ENCODE results near the gene SCFD2. TPM values are rescaled to one million over a fixed set of nuclear protein-coding genes. Genes with fewer than 3 reads are reported as not detected.
"Not testable (repeated sequence)": the region's sequence is repeated elsewhere in the genome, so short reads cannot be mapped to it uniquely, and the experiment has no call there.

The SCFD2 gene
- total RNA-seq, 2 experiments from 2014 or later: 21.6 to 22.5 TPM

GRCh38 chr4:53307210-53307609 is 58.7 kb downstream of the SCFD2 start:
- H3K27me3 Mint-ChIP-seq: no peaks in the 10 kb centered on the region
- no peak for DNase-seq
- CTCF ChIA-PET: interaction anchor here (0.6 kb wide), 1 partner anchor 267 kb away, joined by 3 read pairs; no protein-coding TSS in a partner anchor
- no peak overlapping the region for H3K4me3 Mint-ChIP-seq
- H3K9me3 Mint-ChIP-seq (ENCODE audit: low read depth): peaks cover 20% of the 10 kb centered on the region
- intact Hi-C loops (cut with DNase I, micrococcal nuclease): no loop called here
- ATAC-seq: no peak
- peaks cover 19% of the 10 kb centered on the region for H3K4me1 Mint-ChIP-seq
- H3K27ac Mint-ChIP-seq: no peak overlapping the region
- peaks cover 70% of the 10 kb centered on the region for H3K36me3 Mint-ChIP-seq (ENCODE audit: low read depth)
- POLR2A ChIA-PET: no interaction called here

GRCh38 chr4:53306729-53307128 is 59.1 kb downstream of the SCFD2 start:
- H3K9me3 Mint-ChIP-seq (ENCODE audit: low read depth): peaks cover 20% of the 10 kb centered on the region
- intact Hi-C loops (cut with DNase I, micrococcal nuclease): no loop called here
- H3K27me3 Mint-ChIP-seq: no peaks in the 10 kb centered on the region
- DNase-seq (no peak), ATAC-seq (no peak)
- ChIA-PET CTCF (interaction anchor here (0.6 kb wide), 1 partner anchor 266 kb away, joined by 3 read pairs; no protein-coding TSS in a partner anchor), POLR2A (no interaction called here)
- H3K36me3 Mint-ChIP-seq (ENCODE audit: low read depth): peaks cover 65% of the 10 kb centered on the region
- H3K4me3 Mint-ChIP-seq: no peak overlapping the region
- H3K4me1 Mint-ChIP-seq: peaks cover 19% of the 10 kb centered on the region
- H3K27ac Mint-ChIP-seq: no peak overlapping the region

GRCh38 chr4:53292209-53292608 is 73.7 kb downstream of the SCFD2 start:
- H3K27ac Mint-ChIP-seq; H3K4me3 Mint-ChIP-seq; H3K27me3 Mint-ChIP-seq; intact Hi-C loops (cut with DNase I, micrococcal nuclease); H3K4me1 Mint-ChIP-seq; ATAC-seq; POLR2A ChIA-PET; CTCF ChIA-PET; DNase-seq: not testable (repeated sequence)
- Mint-ChIP-seq H3K36me3 (ENCODE audit: low read depth) (peaks cover 41% of the 10 kb centered on the region), H3K9me3 (ENCODE audit: low read depth) (peaks cover 47% of the 10 kb centered on the region)

DNA sequence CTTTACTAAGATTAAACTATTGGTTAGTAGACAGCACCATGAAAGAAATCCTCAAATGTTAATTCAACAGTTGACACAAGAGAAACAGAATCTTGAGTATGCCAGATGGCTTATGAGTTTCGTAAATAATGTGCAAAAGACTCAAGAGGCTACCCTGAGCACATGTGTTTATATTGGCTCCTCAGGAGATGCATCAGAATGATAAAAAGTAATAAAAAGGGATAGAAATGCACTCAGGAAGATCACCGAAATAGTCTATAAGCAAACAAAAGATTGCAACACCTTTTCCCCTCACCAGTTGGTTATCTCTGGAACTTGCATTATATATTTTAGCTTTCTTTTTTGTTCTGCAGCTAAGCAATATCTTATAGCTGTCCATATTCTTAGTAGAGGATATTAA is 84.4 kb downstream of the SCFD2 start:
- Mint-ChIP-seq H3K9me3 (ENCODE audit: low read depth) (peaks cover 6% of the 10 kb centered on the region), H3K4me3 (no peak overlapping the region), H3K27me3 (no peaks in the 10 kb centered on the region), H3K4me1 (no peaks in the 10 kb centered on the region), H3K36me3 (ENCODE audit: low read depth) (peaks cover 22% of the 10 kb centered on the region), H3K27ac (no peak overlapping the region)
- intact Hi-C loops (cut with DNase I, micrococcal nuclease): no loop called here
- ChIA-PET POLR2A (interaction anchor here (0.6 kb wide), 1 partner anchor 136 kb away, joined by 3 read pairs; no protein-coding TSS in a partner anchor), CTCF (no interaction called here)
- ATAC-seq (no peak), DNase-seq (no peak)

DNA sequence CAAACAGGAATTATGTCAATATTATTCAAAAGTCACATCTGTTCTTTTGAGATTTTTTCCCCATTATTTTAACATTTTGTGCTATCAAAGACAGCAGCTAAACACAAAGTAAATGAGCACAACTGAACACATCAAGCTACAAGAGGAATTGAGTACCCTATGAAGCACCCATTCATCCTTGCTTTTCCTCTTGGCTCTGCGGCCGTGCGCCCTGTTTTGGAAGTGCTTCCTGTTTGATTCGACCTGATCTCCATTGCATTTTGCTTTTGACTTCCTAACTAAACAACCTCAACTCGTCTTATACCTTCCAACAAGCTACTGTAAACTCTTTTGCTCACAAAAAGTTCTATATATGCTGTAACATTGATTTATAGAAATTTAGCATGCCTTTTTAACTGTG is 85.0 kb downstream of the SCFD2 start:
- Mint-ChIP-seq H3K9me3 (ENCODE audit: low read depth) (peaks cover 6% of the 10 kb centered on the region), H3K4me3 (no peak overlapping the region), H3K27me3 (no peaks in the 10 kb centered on the region), H3K4me1 (no peaks in the 10 kb centered on the region), H3K36me3 (ENCODE audit: low read depth) (peaks cover 19% of the 10 kb centered on the region), H3K27ac (no peak overlapping the region)
- ATAC-seq (no peak), DNase-seq (no peak)
- ChIA-PET CTCF (no interaction called here), POLR2A (no interaction called here)
- intact Hi-C loops (cut with DNase I, micrococcal nuclease): no loop called here

DNA sequence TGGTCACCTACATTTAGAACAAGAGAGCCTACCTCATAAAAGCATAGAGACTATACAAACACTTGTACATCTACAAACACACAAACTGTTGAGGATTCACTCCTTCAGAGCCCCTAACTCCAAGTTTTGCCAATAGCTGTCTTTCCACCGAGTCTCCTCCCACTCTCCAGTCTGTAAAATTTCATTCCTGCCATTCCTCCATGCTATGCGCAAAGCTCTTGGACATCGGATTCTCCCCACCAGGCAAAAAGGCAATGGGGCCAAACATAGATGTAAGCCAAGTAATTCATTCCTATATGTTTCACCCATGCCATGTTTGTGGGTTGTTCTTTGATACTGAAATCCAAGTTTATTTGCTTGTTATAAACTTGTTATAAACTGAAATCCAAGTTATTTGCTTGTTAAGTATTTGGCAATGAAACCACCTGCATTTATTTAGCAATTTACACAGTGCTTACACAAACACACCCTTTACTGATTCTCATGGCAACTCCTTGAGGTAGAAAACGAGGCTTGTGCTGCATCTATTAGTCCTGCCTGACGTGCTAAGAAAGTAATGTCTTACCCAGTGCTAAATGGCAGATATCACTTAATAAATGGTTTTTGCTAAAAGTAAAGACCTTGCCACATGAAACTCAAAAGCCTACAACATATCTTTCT is 91.1 kb downstream of the SCFD2 start:
- DNase-seq (no peak), ATAC-seq (no peak)
- H3K36me3 Mint-ChIP-seq (ENCODE audit: low read depth): peaks cover 34% of the 10 kb centered on the region
- POLR2A ChIA-PET: no interaction called here
- H3K27ac Mint-ChIP-seq: no peak overlapping the region
- CTCF ChIA-PET: no interaction called here
- H3K27me3 Mint-ChIP-seq: no peaks in the 10 kb centered on the region
- intact Hi-C loops (cut with DNase I, micrococcal nuclease): no loop called here
- no peaks in the 10 kb centered on the region for H3K4me1 Mint-ChIP-seq
- no peak overlapping the region for H3K4me3 Mint-ChIP-seq
- peaks cover 6% of the 10 kb centered on the region for H3K9me3 Mint-ChIP-seq (ENCODE audit: low read depth)

DNA sequence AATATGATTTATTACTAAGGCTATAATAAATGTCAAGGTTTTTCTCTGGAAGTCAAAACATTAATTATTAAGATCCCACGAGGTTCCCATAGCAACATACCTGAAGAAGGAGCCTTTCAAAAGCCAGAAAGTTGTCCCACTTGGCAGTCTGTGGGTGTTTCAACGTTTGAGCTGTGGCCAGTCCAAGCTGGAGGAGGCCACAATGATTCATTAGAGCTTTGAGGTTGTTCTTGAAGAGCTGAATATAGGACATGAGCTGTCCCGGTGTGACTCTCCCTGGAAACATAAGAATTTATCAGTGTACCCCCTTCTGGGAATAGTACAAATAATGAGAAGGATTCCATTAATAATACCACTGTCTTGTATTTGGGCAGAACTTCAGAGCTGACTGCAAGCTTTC is 92.1 kb downstream of the SCFD2 start:
- Mint-ChIP-seq H3K36me3 (ENCODE audit: low read depth) (peaks cover 31% of the 10 kb centered on the region), H3K27me3 (no peaks in the 10 kb centered on the region), H3K27ac (no peak overlapping the region), H3K4me1 (no peaks in the 10 kb centered on the region), H3K4me3 (no peak overlapping the region), H3K9me3 (ENCODE audit: low read depth) (peaks cover 3% of the 10 kb centered on the region)
- ATAC-seq (no peak), DNase-seq (no peak)
- ChIA-PET POLR2A (no interaction called here), CTCF (no interaction called here)
- intact Hi-C loops (cut with DNase I, micrococcal nuclease): no loop called here

GRCh38 chr4:53267026-53267425 is 98.8 kb downstream of the SCFD2 start:
- no peak for DNase-seq
- Mint-ChIP-seq H3K27ac (no peak overlapping the region), H3K4me1 (no peaks in the 10 kb centered on the region), H3K27me3 (no peaks in the 10 kb centered on the region), H3K9me3 (ENCODE audit: low read depth) (peaks cover 7% of the 10 kb centered on the region), H3K36me3 (ENCODE audit: low read depth) (peaks cover 41% of the 10 kb centered on the region), H3K4me3 (no peak overlapping the region)
- intact Hi-C loops (cut with DNase I, micrococcal nuclease): no loop called here
- ATAC-seq: no peak
- CTCF ChIA-PET: no interaction called here
- POLR2A ChIA-PET: no interaction called here

GRCh38 chr4:53255986-53256385 is 109.9 kb downstream of the SCFD2 start:
- peaks cover 26% of the 10 kb centered on the region for H3K9me3 Mint-ChIP-seq (ENCODE audit: low read depth)
- ATAC-seq; CTCF ChIA-PET; DNase-seq; H3K4me1 Mint-ChIP-seq; intact Hi-C loops (cut with DNase I, micrococcal nuclease); H3K27me3 Mint-ChIP-seq; H3K4me3 Mint-ChIP-seq; POLR2A ChIA-PET; H3K27ac Mint-ChIP-seq: not testable (repeated sequence)
- H3K36me3 Mint-ChIP-seq (ENCODE audit: low read depth): peaks cover 24% of the 10 kb centered on the region

- H3K4me1 Mint-ChIP-seq: peaks cover 2% of the 10 kb centered on the region
- DNase-seq (no peak), ATAC-seq (no peak)
- ChIA-PET POLR2A (no interaction called here), CTCF (interaction anchor here (0.6 kb wide), 1 partner anchor 1371 kb away, joined by 4 read pairs; no protein-coding TSS in a partner anchor)
- intact Hi-C loops (cut with DNase I, micrococcal nuclease): no loop called here
- H3K27ac Mint-ChIP-seq: no peak overlapping the region
- H3K9me3 Mint-ChIP-seq (ENCODE audit: low read depth): peaks cover 19% of the 10 kb centered on the region
- no peak overlapping the region for H3K4me3 Mint-ChIP-seq
- H3K36me3 Mint-ChIP-seq (ENCODE audit: low read depth): peaks cover 46% of the 10 kb centered on the region
- H3K27me3 Mint-ChIP-seq: no peaks in the 10 kb centered on the region
Measured at GRCh38 chr4:53240573-53240972, 125.3 kb downstream of the SCFD2 start.

DNA sequence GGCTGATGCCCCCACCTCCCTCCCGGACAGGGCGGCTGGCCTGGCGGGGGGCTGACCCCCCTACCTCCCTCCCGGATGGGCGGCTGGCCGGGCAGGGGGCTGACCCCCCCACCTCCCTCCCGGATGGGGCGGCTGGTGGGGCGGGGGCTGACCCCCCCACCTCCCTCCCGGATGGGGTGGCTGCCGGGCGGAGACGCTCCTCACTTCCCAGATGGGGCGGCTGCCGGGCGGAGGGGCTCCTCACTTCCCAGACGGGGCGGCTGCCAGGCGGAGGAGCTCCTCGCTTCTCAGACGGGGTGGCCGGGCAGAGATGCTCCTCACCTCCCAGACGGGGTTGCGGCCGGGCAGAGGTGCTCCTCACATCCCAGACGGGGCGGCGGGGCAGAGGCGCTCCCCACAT is 127.5 kb downstream of the SCFD2 start:
- POLR2A ChIA-PET, ATAC-seq: not testable (repeated sequence)

GRCh38 chr4:53237811-53238210 is 128.1 kb downstream of the SCFD2 start:
- H3K27me3 Mint-ChIP-seq; CTCF ChIA-PET; H3K4me1 Mint-ChIP-seq; H3K27ac Mint-ChIP-seq; DNase-seq; intact Hi-C loops (cut with DNase I, micrococcal nuclease); POLR2A ChIA-PET; ATAC-seq; H3K9me3 Mint-ChIP-seq (ENCODE audit: low read depth); H3K4me3 Mint-ChIP-seq: not testable (repeated sequence)
- H3K36me3 Mint-ChIP-seq (ENCODE audit: low read depth): peaks cover 27% of the 10 kb centered on the region

More for the DNA sequence above, 127.5 kb downstream of the SCFD2 start:
- H3K4me1 Mint-ChIP-seq; H3K27me3 Mint-ChIP-seq; CTCF ChIA-PET; H3K27ac Mint-ChIP-seq; intact Hi-C loops (cut with DNase I, micrococcal nuclease); DNase-seq; H3K4me3 Mint-ChIP-seq; H3K9me3 Mint-ChIP-seq (ENCODE audit: low read depth): not testable (repeated sequence)
- H3K36me3 Mint-ChIP-seq (ENCODE audit: low read depth): peaks cover 32% of the 10 kb centered on the region
